SJCRH30 (cell line): ENCODE data around the gene PITPNM2. TPM values are rescaled to one million over a fixed set of nuclear protein-coding genes. Genes with fewer than 3 reads are reported as not detected.

Experiments used
- DNase-seq, 2 experiments: peaks; one replicate each; pipeline ENCODE4 v3.0.0-alpha.2; 2015 to 2020
- H3K27ac ChIP-seq: fragments of 250-450 bp; sonication (Bioruptor Pico); 2 replicates; pipeline ENCODE4 v1.5.1; 2020; ENCODE audit warnings: mild to moderate bottlenecking, moderate library complexity
- H3K27me3 ChIP-seq: fragments of 250-450 bp; sonication (Bioruptor Pico); 2 replicates; pipeline ENCODE4 v1.5.1; 2020; ENCODE audit warnings: mild to moderate bottlenecking, moderate library complexity
- H3K36me3 ChIP-seq: fragments of 250-450 bp; sonication (Bioruptor Pico); 2 replicates; pipeline ENCODE4 v1.5.1; 2020; ENCODE audit warnings: mild to moderate bottlenecking, moderate library complexity
- H3K4me1 ChIP-seq: fragments of 250-450 bp; sonication (Bioruptor Pico); 2 replicates; pipeline ENCODE4 v1.5.1; 2020; ENCODE audit warnings: mild to moderate bottlenecking, moderate library complexity
- H3K4me3 ChIP-seq: fragments of 250-450 bp; sonication (Bioruptor Pico); 2 replicates; pipeline ENCODE4 v1.5.1; 2020; ENCODE audit warnings: mild to moderate bottlenecking, moderate library complexity
- H3K9me3 ChIP-seq: fragments of 250-450 bp; sonication (Bioruptor Pico); replicated peaks from 2 replicates; pipeline ENCODE4 v1.5.1; 2020; ENCODE audit warnings: mild to moderate bottlenecking, moderate library complexity
- total RNA-seq: library from RNA; depleted of rRNA; stranded (reverse); fragments of >200 nt; shearing (Covaris generic); gene quantifications from 2 replicates; pipeline ENCODE4 v1.2.3, GENCODE V29; 2014; rRNA removed

The PITPNM2 gene
- total RNA-seq, 1 experiment from 2014 or later, result 1.2 TPM

- DNase-seq, result no peak
- no peaks in the 10 kb centered on the region; the same call in 1 of the 2 replicates for H3K4me1 ChIP-seq
- no peaks in the 10 kb centered on the region for H3K36me3 ChIP-seq
- H3K27me3 ChIP-seq, result no peaks in the 10 kb centered on the region
- H3K27ac ChIP-seq, result no peak overlapping the region
- H3K4me3 ChIP-seq, result no peak overlapping the region
- no peaks in the 10 kb centered on the region for H3K9me3 ChIP-seq
Observed at GRCh38 chr12:123102781-123103503, 47.9 kb downstream of the PITPNM2 start.

GRCh38 chr12:123102366-123102765 lies 48.5 kb downstream of the PITPNM2 start:
- H3K9me3 ChIP-seq, result no peaks in the 10 kb centered on the region
- no peak for DNase-seq
- H3K36me3 ChIP-seq, result no peaks in the 10 kb centered on the region
- H3K27ac ChIP-seq, result no peak overlapping the region
- peaks cover 2% of the 10 kb centered on the region; the same call in 1 of the 2 replicates for H3K4me1 ChIP-seq
- H3K27me3 ChIP-seq, result no peaks in the 10 kb centered on the region
- H3K4me3 ChIP-seq, result no peak overlapping the region

- no peak overlapping the region for H3K27ac ChIP-seq
- H3K36me3 ChIP-seq, result no peaks in the 10 kb centered on the region
- no peaks in the 10 kb centered on the region for H3K27me3 ChIP-seq
- no peaks in the 10 kb centered on the region for H3K9me3 ChIP-seq
- H3K4me3 ChIP-seq, result no peak overlapping the region
- H3K4me1 ChIP-seq, result peaks cover 6% of the 10 kb centered on the region; the same call in 1 of the 2 replicates
- no peak for DNase-seq
Observed at GRCh38 chr12:123101526-123101925, 49.4 kb downstream of the PITPNM2 start.

Other genes with a start within 250 kb of the PITPNM2 start
- gene ABCB9, start 184.6 kb downstream of the PITPNM2 start, total RNA-seq, result 5.9 and 7.1 TPM in 2 replicates
- 5.9 and 6.7 TPM in 2 replicates for gene OGFOD2, start 175.8 kb downstream of the PITPNM2 start, total RNA-seq
- gene ARL6IP4, start 170.4 kb downstream of the PITPNM2 start, total RNA-seq, result 135 and 144 TPM in 2 replicates
- gene MPHOSPH9, start 82.1 kb upstream of the PITPNM2 start, total RNA-seq, result 68.7 and 78.2 TPM in 2 replicates
- gene MTRFR, start 82.3 kb upstream of the PITPNM2 start, total RNA-seq, result 16.9 and 19.8 TPM in 2 replicates
- gene CDK2AP1, start 120.8 kb upstream of the PITPNM2 start, total RNA-seq, result 369 and 389 TPM in 2 replicates
- gene SBNO1, start 213.8 kb upstream of the PITPNM2 start, total RNA-seq, result 38.4 and 40.8 TPM in 2 replicates
- gene KMT5A, start 233.0 kb upstream of the PITPNM2 start, total RNA-seq, result 43.6 and 53.5 TPM in 2 replicates